Right lobe of liver (tissue), 4 donors: ENCODE measurements around the gene SLC16A8.

Experiments
- POLR2A ChIP-seq: fragments of 450-650 bp; IDR thresholded peaks from one replicate; pipeline ENCODE4 v1.6.1; 2017; ENCODE audit warnings: antibody characterized with exemption, mild to moderate bottlenecking
- TF ChIP-seq, protein P1 (sequence below), 4 donors: fragments of 200-600 bp in 3 of 4; fragments of 450-650 bp in 1 of 4; IDR thresholded peaks; one replicate each; pipeline versions ENCODE4 v1.5.1 to v1.8.0; 2016 to 2022; ENCODE audit warnings: antibody characterized with exemption in 4 of 4, mild to moderate bottlenecking in 2 of 4
- donor health status: DM: no; HTN: no; CAD: no.
- donor health status: DM: no; HTN: no; CAD: no.
- donor health status: DM: no; HTN: yes; CAD: no.

DNA sequence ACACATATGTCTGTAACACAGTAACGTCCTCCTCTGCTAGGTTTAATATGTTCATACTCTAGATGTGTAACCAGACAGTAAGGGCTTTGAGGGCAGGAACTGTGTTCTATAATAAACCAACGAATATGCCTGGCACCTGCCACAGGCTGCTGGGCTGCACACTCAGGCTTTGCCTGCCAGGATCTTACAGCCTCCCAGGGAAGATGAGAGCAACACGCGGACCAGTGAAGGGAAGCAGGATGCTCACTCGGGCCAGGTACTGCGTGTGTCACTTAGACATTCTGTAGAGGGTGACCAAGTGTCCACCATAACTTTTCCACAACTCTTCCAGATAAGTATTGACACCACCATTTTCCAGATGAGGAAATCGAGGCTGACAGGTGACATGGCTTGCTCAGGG, 48.2 kb upstream of the SLC16A8 start:
- TF ChIP-seq, protein P1, sequence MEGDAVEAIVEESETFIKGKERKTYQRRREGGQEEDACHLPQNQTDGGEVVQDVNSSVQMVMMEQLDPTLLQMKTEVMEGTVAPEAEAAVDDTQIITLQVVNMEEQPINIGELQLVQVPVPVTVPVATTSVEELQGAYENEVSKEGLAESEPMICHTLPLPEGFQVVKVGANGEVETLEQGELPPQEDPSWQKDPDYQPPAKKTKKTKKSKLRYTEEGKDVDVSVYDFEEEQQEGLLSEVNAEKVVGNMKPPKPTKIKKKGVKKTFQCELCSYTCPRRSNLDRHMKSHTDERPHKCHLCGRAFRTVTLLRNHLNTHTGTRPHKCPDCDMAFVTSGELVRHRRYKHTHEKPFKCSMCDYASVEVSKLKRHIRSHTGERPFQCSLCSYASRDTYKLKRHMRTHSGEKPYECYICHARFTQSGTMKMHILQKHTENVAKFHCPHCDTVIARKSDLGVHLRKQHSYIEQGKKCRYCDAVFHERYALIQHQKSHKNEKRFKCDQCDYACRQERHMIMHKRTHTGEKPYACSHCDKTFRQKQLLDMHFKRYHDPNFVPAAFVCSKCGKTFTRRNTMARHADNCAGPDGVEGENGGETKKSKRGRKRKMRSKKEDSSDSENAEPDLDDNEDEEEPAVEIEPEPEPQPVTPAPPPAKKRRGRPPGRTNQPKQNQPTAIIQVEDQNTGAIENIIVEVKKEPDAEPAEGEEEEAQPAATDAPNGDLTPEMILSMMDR (IDR thresholded peaks at IDR 0.05), result no peak
- no peak for TF ChIP-seq POLR2A
